Measurements from ENCODE around the gene CHADL. TPM values are rescaled to one million over a fixed set of nuclear protein-coding genes. Genes with fewer than 3 reads are reported as not detected.

CHADL gene
- total and polyA plus RNA-seq, 2 experiments from 2014 or later, result 1.6 TPM; not detected in 1

GRCh38 chr22:41204992-41205900 is 35.5 kb downstream of the CHADL start, which contains the start of gene L3MBTL2:
Gene L3MBTL2 (plus strand): TSS chr22:41205312. CDS start chr22:41205363, 51 bp downstream.
- no peaks in the 10 kb centered on the region; the same call in 1 of the 2 replicates for H3K27me3 ChIP-seq (ENCODE audit: insufficient read depth)
- Mint-ChIP-seq H3K36me3 (ENCODE audit: low read depth) (peaks cover 6% of the 10 kb centered on the region), H3K27me3 (ENCODE audit: insufficient read depth, low read depth, poor library complexity) (peaks cover 16% of the 10 kb centered on the region), H3K4me1 (peaks cover 3% of the 10 kb centered on the region), H3K4me3 (peak within 1 kb of the TSS; percentile 97), H3K9me3 (no peaks in the 10 kb centered on the region), H3K27ac (peak within 1 kb of the TSS; percentile 99)
- H3F3A ChIP-seq (replicated peaks; ENCODE audit: low read depth), result 0 out of 2 replicates have a peak, but pooled peaks cover 6% of the 10 kb centered on the region
- peak within 1 kb of the TSS; percentile 79 for H3K4me2 ChIP-seq
- no peaks in the 10 kb centered on the region for H3K4me1 ChIP-seq (ENCODE audit: insufficient read depth)
- no peaks in the 10 kb centered on the region; the same call in 1 of the 2 replicates for H4K20me1 ChIP-seq (replicated peaks; ENCODE audit: insufficient read depth)
- peak within 1 kb of the TSS; percentile 82 for H3K27ac ChIP-seq (ENCODE audit: low read depth)
- H2AFZ ChIP-seq, result peak within 1 kb of the TSS; percentile 53; the same call in 1 of the 2 replicates
- H3K9me2 ChIP-seq (ENCODE audit: insufficient read depth), result no peaks in the 10 kb centered on the region
- H3K4me3 ChIP-seq, result peak within 1 kb of the TSS; percentile 74
- 0 out of 2 replicates have a peak, but pooled peaks cover 4% of the 10 kb centered on the region for H3K36me3 ChIP-seq (ENCODE audit: insufficient read depth)
- DNase-seq (ENCODE audit: low spot score) (peak; percentile 99), ATAC-seq (peak; percentile 100)
- TF ChIP-seq ZNF114 (CRISPR knock-in tag; IDR thresholded peaks at IDR 0.05), result no peak
- TF ChIP-seq CTCF (conservative IDR thresholded peaks at IDR 0.05; ENCODE audit: low read depth in 2 of 2), result no peak
- no peak for TF ChIP-seq REST (IDR thresholded peaks at IDR 0.05; ENCODE audit: unreplicated experiment)
- no peak for TF ChIP-seq EZH2phosphoT487 (IDR thresholded peaks at IDR 0.05; ENCODE audit: unreplicated experiment)
- peak; percentile 90 for TF ChIP-seq POLR2AphosphoS5 (IDR thresholded peaks at IDR 0.05; ENCODE audit: low read depth)
- no peak for TF ChIP-seq EZH2 (IDR thresholded peaks at IDR 0.05; ENCODE audit: low read depth, unreplicated experiment)
- no peak for TF ChIP-seq ZNF462 (CRISPR knock-in tag; IDR thresholded peaks at IDR 0.05)
- peak; percentile 93 for TF ChIP-seq ETS1 (IDR thresholded peaks at IDR 0.05)
- peak; percentile 70 for TF ChIP-seq CREB1 (CRISPR knock-in tag; IDR thresholded peaks at IDR 0.05; ENCODE audit: low read depth)
- no peak for TF ChIP-seq ZNF331 (CRISPR knock-in tag; IDR thresholded peaks at IDR 0.05; ENCODE audit: low read depth)
- H3K79me2 ChIP-seq (replicated peaks; ENCODE audit: insufficient read depth), result peaks cover 21% of the 10 kb centered on the region
